NK-92 (cell line): Measurements from ENCODE around the gene CD34.

Experiments used
- DNase-seq: peaks from one replicate; lab custom pipeline; 2025; ENCODE audit not compliant: unreplicated experiment; lab: John Stamatoyannopoulos, UW

The CD34 gene

DNA sequence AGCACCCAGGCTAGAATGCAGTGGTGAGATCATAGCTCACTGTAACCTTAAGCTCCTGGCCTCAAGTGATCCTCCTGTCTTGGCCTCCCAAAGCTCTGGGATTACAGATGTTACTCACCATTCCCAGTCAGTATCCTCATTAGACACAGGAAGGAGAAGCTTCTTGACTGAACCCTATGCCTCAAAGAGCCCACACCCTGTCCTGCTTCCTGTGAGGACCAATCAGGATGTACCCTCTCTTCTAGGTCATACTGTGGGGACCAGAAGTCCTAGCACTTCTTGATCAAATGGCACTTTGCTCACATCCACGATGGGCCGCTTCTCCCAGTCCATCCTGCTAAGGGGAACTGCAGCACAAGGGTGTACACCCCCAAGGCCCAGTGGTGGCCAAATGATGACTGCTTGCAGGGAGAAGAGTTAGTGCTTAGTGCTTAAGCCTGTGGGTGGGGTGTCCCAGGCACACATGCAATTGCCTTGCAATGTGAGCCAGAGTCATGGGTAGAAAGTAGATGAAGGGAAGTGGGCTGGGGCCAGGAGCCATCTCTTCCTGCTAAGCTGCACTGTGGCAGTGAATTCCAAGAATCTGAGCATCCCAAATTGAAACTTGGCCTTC, 9.8 kb downstream of the CD34 start:
- DNase-seq = no peak

DNA sequence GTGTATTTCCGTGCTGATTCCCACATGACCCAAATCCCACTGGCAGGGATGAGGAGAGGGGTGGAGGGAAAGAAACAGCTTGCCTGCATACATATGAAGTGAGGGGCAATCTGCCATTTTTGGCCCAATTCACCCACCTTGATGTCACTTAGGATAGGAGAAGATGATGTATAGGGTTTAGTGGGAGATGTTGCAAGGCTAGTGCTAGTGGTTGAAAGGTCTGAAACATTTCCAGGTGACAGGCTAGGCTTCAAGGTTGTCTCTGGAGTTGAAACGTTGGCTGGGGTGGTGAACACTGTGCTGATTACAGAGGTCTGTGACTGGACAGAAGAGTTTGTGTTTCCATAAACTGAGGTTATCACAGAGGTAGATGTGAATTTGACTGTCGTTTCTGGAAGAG, 12.1 kb downstream of the CD34 start:
- no peak for DNase-seq

DNA sequence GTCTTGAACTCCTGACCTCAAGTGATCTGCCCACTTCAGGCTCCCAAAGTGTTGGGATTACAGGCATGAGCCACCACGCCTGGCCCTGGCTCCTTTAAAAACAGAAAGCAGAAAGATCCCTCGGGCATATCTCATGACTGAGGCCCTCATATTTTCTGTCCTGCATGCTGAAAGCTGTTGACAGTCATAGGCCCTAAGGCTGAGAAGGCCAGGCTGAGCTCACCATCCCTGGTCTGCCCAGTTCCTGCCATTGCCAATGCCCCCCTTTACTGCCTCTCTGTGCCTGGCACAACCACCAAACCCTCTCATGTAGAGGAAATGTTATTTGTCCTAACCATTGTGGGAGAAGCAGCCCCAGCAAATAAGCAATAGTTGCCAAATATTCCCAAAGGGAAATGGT, 12.7 kb downstream of the CD34 start:
- DNase-seq = no peak

DNA sequence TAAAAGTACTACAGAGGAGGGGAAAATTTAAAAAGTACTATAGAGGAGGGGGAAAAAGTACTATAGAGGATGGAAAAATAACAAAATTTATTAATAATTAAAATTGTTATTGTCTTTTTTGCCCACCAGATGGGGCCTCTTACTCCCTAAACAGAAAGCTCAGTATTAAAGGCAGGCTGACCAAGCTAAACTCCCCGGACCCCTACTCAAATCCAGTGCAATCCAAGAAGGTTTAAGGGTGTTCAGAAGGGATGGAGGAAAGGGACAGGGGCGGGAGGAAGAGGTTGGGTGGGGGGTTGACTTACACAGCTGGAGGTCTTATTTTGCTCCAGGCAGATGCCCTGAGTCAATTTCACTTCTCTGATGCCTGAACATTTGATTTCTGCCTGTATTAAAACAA, 13.7 kb downstream of the CD34 start:
- no peak for DNase-seq

DNA sequence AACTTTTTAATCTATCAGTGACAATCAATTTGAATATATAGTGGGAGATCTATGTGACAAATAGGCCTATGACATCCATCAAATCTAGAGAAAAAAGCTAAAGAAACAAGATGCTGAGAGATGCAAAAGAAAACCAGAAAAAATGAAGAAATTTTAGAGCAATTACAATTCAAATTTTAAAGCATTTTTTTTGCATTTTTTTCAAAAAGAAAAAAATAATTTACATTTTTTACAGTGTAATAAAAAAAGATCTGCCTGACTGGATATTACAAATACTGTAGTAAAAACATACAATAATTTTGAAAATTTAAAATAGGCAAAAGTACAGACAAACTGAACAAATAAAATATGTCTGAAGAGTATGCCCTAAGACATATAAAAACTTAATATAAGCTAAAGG, 14.4 kb downstream of the CD34 start:
- DNase-seq = no peak

GRCh38 chr1:207894704-207895103, 16.2 kb downstream of the CD34 start:
- no peak for DNase-seq

- no peak for DNase-seq
These were observed 17.0 kb downstream of the CD34 start for GRCh38 chr1:207893737-207894582.

DNA sequence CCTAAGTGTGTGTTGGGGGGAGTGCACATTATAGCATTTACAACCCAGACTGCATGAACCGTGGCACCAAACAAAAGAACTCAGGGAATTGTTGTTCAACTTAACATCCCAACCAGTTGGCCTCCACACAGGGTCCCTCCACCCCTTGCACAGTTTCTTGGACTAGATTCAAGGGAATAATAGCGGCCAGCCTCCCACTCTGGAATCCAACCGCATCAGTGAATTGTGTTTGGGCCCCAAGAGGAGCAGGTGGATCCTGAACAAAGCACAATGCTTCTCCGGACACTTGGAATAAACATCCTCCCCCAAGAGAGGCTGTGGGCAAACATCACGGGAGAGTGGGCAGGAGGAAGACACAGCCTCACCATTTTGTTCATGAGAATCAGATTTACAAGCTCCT, 18.2 kb downstream of the CD34 start:
- DNase-seq = no peak

DNA sequence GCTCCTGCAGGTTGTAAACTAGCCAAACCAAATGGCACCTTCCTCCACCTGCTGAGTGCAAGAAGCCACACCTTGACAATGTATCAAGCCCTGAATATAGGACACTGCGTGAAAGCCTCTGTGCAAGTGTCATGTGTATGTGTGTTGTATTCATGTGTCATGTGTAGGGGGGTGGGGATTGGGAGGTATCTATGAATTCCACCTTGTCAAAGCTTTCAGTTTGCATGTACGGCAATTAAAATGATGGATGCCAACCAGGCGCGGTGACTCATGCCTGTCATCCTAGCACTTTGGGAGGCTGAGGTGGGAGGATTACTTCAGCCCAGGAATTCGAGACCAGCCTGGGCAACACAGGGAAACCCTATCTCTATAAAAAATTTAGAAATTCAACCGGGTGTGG, 19.8 kb downstream of the CD34 start:
- no peak for DNase-seq

DNA sequence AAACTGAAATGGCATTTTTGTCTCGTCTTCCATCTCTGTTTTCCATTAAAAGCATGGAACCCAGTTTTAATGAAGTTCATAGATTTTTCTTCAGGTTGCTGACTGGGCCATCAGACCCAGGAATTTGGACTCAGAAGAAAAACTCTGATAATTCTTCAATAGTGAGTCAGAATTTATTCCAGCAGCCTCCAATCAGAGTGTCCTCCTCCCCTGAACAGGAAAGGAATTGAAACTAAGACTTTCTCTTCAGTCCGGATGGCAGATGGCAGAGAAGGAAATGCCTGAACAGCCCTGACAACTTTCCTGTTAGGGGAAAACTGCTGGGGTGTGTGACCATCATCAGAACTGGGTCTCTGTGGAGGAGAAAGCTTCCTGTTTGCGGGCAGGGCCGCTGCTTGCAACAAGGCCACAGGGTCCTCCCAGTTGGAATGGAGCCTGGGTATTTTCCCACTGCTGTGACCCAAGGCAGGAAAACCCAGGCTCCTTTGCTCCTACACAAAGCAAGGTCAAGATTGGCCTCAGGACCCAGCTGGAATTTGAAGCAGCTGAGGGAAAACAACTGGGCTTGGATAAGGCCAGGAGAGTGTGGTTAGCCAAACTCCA, 20.7 kb downstream of the CD34 start:
- DNase-seq = no peak

GRCh38 chr1:207888652-207889051, 22.3 kb downstream of the CD34 start:
- DNase-seq = no peak

DNA sequence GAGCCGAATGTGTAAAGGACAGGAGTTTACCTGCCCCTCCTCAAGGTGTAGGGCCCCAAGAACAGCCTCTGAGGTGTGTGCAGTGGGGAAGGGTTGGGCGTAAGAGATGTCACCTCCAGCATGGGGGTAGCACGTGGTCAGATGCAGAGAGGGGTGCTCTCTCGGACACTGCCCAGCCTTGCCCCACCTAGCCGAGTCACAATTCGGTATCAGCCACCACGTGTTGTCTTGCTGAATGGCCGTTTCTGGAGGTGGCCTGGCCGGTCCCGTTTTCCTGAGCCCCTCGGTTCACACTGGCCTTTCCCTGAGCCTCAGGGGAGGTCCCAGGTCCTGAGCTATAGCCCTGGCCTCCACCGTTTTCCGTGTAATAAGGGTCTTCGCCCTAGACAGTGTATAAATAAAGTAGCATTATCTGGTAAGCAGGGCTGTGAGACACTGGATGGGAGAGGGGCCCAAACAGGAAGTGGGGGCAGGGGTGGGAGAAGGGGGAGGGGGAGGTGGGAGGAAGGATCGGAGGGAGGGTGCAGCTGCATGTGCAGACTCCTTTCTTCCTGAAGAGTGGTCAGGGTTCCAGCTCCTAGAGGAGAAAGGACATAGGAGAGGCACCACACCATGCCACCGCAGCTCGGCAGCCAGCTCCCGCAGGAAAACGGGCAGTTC, 23.3 kb downstream of the CD34 start:
- DNase-seq = no peak

- no peak for DNase-seq
These were observed 24.7 kb downstream of the CD34 start for GRCh38 chr1:207886227-207886626.

DNA sequence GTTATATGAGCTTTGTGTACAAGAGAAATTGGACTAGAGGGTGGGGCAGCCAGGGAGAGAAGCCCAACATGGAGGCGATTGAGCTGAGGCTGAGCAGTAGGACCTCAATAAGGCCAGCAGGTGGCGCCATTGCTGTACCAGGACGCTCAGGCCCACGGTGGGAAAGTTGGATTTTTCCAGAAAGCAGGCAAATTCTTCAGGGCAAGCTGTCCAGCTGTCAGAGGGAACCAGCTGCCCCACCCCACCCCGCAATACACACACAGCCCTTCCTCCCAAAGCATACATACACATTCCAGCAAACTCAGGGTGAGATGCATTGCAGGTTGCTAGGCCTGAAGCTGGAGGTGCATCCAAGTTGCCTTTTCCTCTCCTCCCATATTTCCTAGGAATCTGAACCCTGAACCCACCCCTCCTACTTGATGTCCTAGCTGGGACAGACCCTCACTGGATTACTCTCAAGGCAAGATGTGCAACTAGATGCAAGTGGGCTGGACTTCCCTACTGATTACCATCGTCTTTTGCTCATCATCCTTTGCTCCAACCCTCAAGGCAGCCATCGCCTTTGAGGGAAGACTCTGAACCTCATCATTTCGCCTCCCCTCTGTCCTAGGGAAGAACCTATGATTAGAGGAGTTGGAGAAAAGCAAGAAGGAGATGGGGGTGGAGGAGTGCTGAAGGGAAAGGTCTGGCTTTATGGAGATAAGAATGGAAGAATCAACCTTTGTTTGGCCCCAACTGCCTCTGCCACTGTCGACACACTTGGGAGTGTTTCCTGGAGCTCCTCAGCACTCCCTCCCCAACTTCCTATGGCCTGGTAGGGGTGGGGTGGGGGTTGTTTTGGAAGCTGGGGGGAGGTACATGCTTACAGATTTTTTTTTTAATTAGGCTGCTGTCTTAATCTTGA, 25.5 kb downstream of the CD34 start:
- DNase-seq = no peak

- no peak for DNase-seq
These were observed 26.5 kb downstream of the CD34 start for GRCh38 chr1:207884266-207885029.

DNA sequence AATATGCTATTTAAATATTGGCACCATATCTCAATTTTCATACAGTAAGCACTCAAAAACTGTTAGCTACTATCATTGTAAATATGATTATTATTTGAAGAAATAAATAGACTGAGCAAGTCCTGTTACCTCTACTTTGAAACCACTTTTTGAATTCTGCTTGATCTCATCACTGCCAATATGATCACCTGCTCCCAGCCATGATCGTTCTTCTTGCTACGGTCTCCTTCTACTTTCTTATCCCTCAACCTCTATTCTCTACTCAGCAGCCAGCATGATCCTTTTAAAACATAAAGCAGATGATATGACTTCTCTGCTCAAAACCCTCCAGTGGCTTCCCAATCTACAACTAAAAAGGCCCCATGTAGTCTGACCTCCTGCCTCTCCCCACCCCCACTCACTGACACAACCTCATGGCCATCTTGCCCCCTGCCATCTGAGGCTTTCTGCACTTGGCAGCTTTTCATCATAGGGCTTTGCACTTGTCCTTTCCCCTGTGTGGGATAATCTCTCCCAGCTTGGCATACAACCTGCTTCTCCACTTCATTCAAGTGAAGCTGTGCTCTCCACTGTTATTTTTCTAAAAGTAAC, 27.2 kb downstream of the CD34 start:
- no peak for DNase-seq

GRCh38 chr1:207883104-207883651, 27.7 kb downstream of the CD34 start:
- no peak for DNase-seq

GRCh38 chr1:207882692-207883091, 28.2 kb downstream of the CD34 start:
- no peak for DNase-seq

DNA sequence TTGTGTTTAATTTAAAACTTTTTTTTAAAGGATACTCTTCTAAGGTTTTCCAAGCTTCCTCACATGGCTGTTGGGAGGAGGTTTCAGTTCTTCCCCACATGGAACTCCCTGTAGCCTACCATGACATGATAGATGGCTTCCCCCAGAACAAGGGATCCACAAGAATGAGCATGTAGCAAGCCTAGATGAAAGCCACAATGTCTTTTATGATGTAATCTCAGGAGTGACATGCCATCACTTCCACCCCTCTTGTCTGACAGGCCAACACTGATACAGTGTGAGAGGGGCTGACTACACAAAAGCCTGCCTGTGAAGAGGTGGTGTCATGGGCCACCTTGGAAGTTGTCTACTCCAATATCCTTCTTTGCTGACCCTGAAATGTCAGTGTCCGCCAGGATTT, 32.0 kb downstream of the CD34 start:
- no peak for DNase-seq
